DMS53 treated with DMSO at 0.1 percent for 48 hours (cell line): ENCODE results near the gene BRINP2.

Experiments
- DNase-seq: peaks from one replicate; lab custom pipeline; 2025; ENCODE audit not compliant: unreplicated experiment; lab: John Stamatoyannopoulos, UW

The BRINP2 gene

DNA sequence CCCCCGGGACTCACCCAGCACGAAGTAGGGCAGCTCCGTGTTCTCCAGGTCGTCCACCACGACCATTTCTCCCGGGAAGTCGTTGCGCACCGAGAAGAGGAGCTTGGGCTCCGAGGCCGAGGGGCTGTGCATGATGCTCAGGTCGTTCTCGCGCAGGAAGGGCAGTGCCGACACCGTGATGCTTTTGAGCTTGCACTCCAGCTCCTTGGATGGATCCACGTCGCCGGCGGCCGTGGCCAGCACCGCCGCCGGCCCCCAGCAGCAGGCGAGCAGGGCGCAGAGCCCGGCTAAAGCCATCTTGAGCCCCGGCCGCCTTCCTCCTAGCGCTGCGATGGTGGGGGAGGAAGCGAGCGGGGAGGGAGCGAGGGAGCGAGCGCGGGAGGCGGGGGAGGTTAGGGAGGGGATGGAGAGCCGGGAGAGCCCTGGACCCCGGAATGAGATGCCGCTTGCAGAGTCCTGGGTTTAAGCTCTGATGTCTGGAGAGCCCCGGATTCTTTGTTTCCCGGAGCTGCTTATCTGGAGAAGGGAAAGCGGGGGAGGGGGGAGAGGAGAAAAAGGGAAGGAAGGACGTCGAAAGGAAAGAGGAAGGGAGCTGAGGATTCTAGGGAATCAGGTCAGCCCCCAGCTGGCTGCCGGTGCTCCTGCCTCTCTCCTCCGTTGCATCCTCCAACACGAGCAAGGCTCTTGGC lies 6.2 kb upstream of the BRINP2 start, which contains the start of gene ASTN1:
ASTN1 (minus strand) TSS at position 333 of the 689 bp plus-strand sequence; CDS start at position 297, 36 bp downstream.
- no peak for DNase-seq

DNA sequence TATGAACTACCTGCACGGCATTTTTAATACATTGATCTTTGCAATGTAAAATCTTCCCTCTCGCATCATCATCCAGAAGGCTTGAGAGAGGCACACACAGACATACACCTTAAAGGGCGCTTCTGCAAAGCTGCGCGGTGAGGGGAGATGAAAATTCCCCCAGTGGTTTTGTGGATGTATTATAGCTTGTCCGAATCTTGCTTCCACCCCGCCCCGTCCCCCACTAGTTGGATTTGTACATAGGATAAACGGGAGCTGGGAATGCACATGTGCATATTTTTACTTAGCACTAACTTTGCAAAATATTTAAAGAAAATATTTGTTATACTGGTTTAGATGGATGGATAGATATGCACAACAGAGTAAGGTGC lies 5.7 kb upstream of the BRINP2 start:
- no peak for DNase-seq

GRCh38 chr1:177171536-177172123 lies 872 bp downstream of the BRINP2 start:
- no peak for DNase-seq

DNA sequence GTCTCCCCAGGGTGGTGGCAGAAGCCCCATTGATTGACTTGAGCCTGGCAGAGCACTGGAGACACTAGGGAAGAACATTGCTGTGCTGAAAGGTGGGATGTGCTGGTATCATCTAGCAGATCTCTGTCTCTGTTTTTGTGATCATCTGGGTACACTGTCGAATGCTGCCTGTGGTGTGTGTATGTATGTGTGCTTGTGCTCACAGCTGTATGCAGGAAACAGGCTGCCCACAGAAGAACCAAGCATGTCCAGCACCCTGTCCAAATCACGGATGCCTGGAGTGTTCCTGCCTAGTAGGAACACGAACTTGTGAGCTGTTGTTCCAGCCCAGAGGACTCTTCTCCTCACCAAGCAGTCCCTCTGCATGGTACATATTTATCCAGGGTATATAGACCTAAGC lies 1.5 kb downstream of the BRINP2 start:
- DNase-seq, result no peak

DNA sequence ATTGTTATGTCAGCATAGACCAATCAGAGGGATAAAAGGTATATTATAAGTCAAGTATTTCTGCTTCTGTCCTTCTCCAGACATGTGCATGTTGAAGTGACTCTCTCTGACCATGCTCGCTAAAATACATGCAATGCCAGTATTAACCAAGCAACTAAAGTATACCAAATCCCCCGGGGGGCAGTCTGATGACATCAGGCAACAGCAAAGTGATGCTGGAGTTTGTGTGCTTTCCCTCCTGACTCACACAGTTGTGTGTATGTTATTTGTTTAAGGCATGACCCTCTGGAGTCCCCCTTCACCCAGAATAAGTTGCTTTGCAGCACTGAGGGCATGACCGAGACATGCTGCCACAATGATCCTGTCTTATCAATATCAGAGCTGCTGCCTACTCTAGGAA lies 2.1 kb downstream of the BRINP2 start:
- DNase-seq, result no peak

DNA sequence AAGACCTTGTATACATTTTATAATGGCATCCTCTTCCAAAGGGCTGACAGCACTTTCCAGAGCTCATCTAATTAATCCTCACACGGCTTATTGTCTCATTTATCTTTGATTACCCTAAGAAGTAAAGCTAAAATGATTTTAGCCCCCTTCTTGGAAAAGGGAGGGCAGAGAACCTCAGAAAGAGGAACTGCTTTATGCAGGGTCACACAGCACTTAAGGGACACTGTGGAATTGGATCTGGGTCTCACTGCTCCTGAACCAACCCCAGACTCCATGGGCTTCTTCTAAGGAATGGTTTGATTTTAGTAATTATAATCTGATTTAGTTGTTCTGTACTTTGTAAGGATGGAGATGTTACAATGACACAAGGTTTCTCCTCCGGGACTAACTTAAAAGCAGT lies 3.2 kb downstream of the BRINP2 start:
- no peak for DNase-seq

DNA sequence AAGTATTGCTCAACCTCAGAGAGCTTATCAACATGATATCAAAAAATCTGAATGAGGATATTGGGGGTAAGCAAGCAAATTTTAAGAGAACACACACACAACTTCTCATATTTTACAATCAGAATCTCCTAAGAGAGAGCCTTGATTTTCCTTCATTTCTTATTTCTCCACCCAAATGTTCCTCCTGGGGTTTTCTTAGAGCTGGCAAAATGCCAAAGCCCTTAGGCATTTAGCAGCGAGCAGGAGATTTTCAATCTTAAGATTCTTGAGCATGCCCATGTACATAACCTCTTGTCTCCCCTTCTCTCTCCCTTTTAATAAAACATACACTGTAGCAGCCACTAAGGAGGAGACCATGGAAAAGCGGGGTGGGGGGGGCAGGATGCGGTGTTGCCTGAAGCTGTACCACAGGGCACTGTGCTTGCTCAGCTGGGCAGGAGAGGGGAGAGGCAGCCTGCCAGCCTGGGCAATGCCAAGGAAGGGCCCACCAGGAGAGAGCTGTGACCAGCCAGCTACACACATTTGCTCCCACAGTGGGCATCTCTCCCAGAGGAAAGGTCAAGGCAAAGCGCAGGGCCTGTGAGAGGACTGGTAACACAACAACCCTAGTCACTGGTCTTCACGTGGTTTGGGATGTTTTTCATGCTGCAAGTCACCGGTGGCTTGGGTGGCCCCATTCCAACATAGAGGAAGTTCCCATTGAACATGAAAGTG lies 4.3 kb downstream of the BRINP2 start:
- no peak for DNase-seq

GRCh38 chr1:177181280-177181630 lies 10.5 kb downstream of the BRINP2 start:
- DNase-seq, result no peak

DNA sequence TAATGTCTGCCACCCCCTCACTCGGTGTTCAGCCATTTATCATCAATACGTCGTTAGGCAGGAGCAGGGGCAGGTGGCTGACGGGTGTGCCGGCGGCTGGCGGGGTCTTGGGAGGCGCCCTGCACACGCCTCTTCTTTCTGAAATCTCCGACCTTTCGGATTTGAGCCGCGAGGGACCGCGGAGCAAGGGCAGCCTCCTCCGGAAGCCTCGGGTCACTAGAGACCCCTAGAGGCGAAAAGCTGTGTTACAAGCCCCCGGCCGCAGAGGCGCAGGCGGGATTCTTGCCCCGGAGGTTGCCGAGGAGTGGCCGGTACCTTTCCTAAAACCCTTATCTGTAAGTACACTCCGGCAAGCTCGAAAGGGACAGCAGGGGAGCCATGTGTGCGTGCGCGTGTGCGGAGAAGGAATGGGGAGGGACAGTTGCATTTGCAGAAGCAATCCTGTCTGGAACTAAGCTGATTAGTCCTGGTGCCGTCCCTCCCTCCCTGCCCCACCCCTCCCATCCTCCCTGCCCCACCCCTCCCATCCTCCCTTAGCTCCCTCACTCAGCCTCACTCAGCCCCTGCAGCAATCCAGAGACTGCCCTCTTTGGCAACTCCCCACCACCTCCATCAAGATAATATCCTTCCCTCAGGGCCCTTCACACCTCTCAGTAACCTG lies 11.0 kb downstream of the BRINP2 start:
- DNase-seq, result peak; percentile 67

DNA sequence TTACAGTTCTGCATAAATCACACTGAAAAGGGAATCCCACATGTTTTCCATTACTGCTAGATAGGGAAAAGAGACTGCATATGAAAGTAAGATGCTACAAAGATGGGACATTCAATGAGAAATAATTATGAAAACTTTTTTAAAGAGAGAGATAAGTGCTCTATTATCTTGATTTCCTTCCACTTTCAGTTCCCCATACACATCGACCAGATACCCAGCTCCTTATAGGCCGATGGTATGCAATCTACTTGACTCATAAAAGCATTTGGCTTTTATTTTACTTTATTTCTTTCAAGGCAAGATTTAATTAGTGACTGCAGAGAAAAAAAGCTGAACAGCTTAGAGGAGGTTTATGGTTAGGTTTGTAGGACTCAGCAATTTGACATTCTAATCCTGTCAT lies 13.1 kb downstream of the BRINP2 start:
- DNase-seq, result no peak

DNA sequence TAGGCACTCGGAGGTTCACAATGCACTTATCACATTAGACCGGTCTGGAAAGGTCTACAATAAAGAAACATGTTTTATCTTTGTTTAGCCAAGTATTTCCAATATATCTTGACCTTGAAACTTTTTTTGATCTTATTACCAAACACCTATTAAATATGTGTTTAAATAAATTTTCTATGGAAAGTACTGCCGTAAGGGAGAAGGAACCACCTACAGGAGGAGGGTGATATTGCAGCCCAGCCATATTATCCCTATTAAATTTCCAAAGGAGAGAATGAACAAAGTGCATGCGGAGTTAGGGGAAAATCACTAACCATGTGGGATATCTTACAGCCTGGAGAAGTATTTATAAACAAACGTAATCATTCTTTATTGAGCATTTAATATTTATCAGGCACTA lies 14.5 kb downstream of the BRINP2 start:
- DNase-seq, result no peak

GRCh38 chr1:177186639-177187038 lies 15.9 kb downstream of the BRINP2 start:
- no peak for DNase-seq

- DNase-seq, result no peak
These were observed 19.7 kb downstream of the BRINP2 start for GRCh38 chr1:177190308-177190970.

- no peak for DNase-seq
These were observed 27.5 kb downstream of the BRINP2 start for GRCh38 chr1:177198243-177198642.

- DNase-seq, result no peak
These were observed 29.5 kb downstream of the BRINP2 start for GRCh38 chr1:177200290-177200689.

- no peak for DNase-seq
These were observed 36.1 kb downstream of the BRINP2 start for GRCh38 chr1:177206831-177207355.

GRCh38 chr1:177208920-177209319 lies 38.2 kb downstream of the BRINP2 start:
- DNase-seq, result no peak

- peak; percentile 97 for DNase-seq
These were observed 38.6 kb downstream of the BRINP2 start for GRCh38 chr1:177209357-177209756.

DNA sequence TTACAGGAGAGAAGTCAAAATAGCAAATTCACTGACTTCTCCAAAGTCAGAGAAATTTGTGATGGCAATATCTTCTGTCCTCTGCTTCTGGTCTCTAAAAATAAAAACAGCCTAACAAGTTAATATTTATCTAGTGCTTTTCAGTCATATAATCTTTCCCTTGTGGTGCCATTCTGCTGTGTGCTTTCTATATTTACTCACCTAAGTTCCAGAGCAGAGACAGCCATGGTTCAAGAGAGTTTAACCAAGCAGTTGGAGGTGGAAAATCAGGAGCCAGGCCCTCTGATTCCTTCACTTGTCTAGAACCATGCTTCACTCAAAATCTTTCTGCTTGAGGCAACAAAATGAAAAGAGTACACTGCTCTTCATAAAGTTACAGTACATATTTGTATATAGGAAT lies 39.3 kb downstream of the BRINP2 start:
- peak; percentile 36 for DNase-seq

GRCh38 chr1:177211231-177211630 lies 40.5 kb downstream of the BRINP2 start:
- DNase-seq, result no peak

- no peak for DNase-seq
These were observed 45.9 kb downstream of the BRINP2 start for GRCh38 chr1:177216587-177217202.
